IMR-90 (cell line): ENCODE results near the gene SYVN1.

Source experiments
- POLR2A ChIP-seq: IDR thresholded peaks from 2 replicates; pipeline ENCODE4 v1.6.1; 2012; ENCODE audit warnings: mild to moderate bottlenecking, low read depth, low read length
- RFX5 ChIP-seq: IDR thresholded peaks from 2 replicates; pipeline ENCODE4 v1.8.0; 2012; ENCODE audit warnings: low read depth, mild to moderate bottlenecking, low read length, moderate library complexity
- TF ChIP-seq, protein P1 (sequence below): conservative IDR thresholded peaks from 2 replicates; pipeline ENCODE4 v1.5.1; 2012; ENCODE audit warnings: mild to moderate bottlenecking, low read depth, low read length, improper control_type of control experiment

DNA sequence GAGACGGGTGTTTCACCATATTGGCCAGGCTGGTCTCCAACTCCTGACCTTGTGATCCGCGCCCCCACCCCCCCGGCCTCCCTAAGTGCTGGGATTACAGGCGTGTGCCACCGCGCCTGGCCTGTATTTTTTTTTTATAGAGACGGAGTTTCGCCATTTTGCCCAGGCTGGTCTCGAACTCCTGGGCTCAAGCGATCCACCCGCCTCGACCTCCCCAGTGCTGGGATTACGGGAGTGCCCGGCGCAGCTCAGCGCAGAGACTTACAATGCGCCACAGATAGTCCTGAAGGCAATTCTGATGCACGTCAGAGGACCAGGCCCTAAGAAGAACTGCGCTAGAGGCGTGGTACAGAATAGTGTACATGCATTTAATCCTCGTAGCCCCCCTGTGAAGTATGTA is 38.9 kb downstream of the SYVN1 start:
- TF ChIP-seq RFX5: no peak
- TF ChIP-seq POLR2A: no peak
- TF ChIP-seq, protein P1, sequence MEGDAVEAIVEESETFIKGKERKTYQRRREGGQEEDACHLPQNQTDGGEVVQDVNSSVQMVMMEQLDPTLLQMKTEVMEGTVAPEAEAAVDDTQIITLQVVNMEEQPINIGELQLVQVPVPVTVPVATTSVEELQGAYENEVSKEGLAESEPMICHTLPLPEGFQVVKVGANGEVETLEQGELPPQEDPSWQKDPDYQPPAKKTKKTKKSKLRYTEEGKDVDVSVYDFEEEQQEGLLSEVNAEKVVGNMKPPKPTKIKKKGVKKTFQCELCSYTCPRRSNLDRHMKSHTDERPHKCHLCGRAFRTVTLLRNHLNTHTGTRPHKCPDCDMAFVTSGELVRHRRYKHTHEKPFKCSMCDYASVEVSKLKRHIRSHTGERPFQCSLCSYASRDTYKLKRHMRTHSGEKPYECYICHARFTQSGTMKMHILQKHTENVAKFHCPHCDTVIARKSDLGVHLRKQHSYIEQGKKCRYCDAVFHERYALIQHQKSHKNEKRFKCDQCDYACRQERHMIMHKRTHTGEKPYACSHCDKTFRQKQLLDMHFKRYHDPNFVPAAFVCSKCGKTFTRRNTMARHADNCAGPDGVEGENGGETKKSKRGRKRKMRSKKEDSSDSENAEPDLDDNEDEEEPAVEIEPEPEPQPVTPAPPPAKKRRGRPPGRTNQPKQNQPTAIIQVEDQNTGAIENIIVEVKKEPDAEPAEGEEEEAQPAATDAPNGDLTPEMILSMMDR: no peak
